ENCODE measurements around the gene CRKL. TPM values are rescaled to one million over a fixed set of nuclear protein-coding genes. Genes with fewer than 3 reads are reported as not detected.

Gene CRKL
- polyA plus RNA-seq, 1 of the 3 experiments (the other 2 are of a cell fraction) = 9.6 TPM

DNA sequence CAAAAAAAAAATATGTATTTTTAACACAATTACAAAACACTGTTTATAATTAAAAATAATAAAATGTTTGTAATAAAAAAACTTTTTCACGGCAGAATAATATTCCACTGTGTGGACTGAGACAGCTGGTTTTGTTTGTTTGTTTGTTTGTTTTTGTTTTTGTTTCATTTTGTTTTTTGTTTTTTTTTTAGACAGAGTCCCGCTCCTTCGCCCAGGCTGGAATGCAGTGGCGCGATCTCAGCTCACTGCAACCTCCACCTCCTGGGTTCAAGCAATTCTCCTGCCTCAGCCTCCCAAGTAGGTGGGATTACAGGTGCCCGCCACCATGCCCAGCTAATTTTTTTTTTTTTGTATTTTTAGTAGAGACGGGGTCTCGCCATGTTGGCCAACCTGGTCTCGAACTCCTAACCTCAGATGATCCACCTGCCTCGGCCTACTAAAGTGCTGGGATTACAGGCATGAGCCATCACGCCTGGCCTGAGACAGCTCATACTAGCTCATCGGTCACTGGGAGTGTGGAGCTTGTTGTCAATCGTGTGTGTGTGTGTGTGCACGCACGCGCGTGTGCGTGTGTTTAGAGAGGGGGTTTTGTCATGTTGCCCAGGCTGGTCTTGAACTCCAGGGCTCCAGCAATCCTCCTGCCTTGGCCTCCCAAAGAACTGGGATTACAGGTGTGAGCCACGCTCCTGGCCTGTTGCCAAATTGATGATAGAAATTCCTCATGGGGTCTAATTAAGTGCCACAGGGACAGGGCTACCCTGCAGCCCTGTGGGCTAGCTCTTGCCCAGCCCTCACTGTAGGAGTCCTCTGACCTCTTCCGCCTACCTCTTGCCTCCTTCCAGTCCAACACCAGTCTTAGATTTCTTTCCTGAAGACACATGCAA, 42.6 kb downstream of the CRKL start (continued):
- TF ChIP-seq, protein P1, sequence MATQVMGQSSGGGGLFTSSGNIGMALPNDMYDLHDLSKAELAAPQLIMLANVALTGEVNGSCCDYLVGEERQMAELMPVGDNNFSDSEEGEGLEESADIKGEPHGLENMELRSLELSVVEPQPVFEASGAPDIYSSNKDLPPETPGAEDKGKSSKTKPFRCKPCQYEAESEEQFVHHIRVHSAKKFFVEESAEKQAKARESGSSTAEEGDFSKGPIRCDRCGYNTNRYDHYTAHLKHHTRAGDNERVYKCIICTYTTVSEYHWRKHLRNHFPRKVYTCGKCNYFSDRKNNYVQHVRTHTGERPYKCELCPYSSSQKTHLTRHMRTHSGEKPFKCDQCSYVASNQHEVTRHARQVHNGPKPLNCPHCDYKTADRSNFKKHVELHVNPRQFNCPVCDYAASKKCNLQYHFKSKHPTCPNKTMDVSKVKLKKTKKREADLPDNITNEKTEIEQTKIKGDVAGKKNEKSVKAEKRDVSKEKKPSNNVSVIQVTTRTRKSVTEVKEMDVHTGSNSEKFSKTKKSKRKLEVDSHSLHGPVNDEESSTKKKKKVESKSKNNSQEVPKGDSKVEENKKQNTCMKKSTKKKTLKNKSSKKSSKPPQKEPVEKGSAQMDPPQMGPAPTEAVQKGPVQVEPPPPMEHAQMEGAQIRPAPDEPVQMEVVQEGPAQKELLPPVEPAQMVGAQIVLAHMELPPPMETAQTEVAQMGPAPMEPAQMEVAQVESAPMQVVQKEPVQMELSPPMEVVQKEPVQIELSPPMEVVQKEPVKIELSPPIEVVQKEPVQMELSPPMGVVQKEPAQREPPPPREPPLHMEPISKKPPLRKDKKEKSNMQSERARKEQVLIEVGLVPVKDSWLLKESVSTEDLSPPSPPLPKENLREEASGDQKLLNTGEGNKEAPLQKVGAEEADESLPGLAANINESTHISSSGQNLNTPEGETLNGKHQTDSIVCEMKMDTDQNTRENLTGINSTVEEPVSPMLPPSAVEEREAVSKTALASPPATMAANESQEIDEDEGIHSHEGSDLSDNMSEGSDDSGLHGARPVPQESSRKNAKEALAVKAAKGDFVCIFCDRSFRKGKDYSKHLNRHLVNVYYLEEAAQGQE (IDR thresholded peaks at IDR 0.05; ENCODE audit: low read depth, low read length) = no peak
- TF ChIP-seq NRF1 (IDR thresholded peaks at IDR 0.05; ENCODE audit: low read depth, low read length) = no peak
- TF ChIP-seq RXRA (IDR thresholded peaks at IDR 0.05; ENCODE audit: borderline replicate concordance, low read depth) = no peak
- no peak for TF ChIP-seq FOSL2 (IDR thresholded peaks at IDR 0.05; ENCODE audit: borderline replicate concordance, low read depth)
- TF ChIP-seq TAF1 (IDR thresholded peaks at IDR 0.05; ENCODE audit: borderline replicate concordance, low read depth, low read length) = no peak
- TF ChIP-seq RCOR1 (IDR thresholded peaks at IDR 0.05; ENCODE audit: low read length) = no peak
- no peak for TF ChIP-seq USF2 (IDR thresholded peaks at IDR 0.05; ENCODE audit: borderline replicate concordance, low read depth, low read length)

- Histone ChIP-seq H3K27ac (ENCODE audit: low read depth in 2 of 2, low read length in 1 of 2) (no peak overlapping the region), H3K4me2 (no peak overlapping the region), H3K9ac (no peak overlapping the region), H2AFZ (ENCODE audit: low read depth) (no peak overlapping the region), H3K4me3 (ENCODE audit: low read depth in 2 of 2, low read length in 1 of 2) (no peak overlapping the region), H3F3A (replicated peaks; ENCODE audit: insufficient read depth) (no peaks in the 10 kb centered on the region), H4K20me1 (ENCODE audit: insufficient read depth) (no peaks in the 10 kb centered on the region), H3K9me2 (no peaks in the 10 kb centered on the region), H3K36me3 (replicated peaks in 1 of 2; ENCODE audit: control insufficient read depth in 1 of 2, insufficient read depth in 2 of 2, low read length in 1 of 2) (no peaks in the 10 kb centered on the region), H3K9me3 (no peaks in the 10 kb centered on the region), H3K27me3 (ENCODE audit: insufficient read depth) (no peaks in the 10 kb centered on the region), H3K79me2 (ENCODE audit: insufficient read depth) (no peaks in the 10 kb centered on the region), H3K4me1 (ENCODE audit: control insufficient read depth in 1 of 2, insufficient read depth in 2 of 2, low read depth in 1 of 2, low read length in 1 of 2) (peaks cover 0 to 16% of the 10 kb centered on the region in 2 experiments; a peak in 1 of 4 replicates)
- CTCF ChIA-PET = interaction anchor here (2.0 to 7.0 kb wide), 3 partner anchors 13 to 75 kb away, joined by 5 to 44 read pairs (median 15); no protein-coding TSS in a partner anchor
- 83% methylated on average over 4 of the region's 4 CpGs for WGBS (ENCODE audit: low lambda C conversion rate)
- DNase-seq = no peak
- POLR2A ChIA-PET = interaction anchor here (0.6 kb wide), 1 partner anchor 83 kb away, joined by 3 read pairs; no protein-coding TSS in a partner anchor
- TF ChIP-seq, protein P2, sequence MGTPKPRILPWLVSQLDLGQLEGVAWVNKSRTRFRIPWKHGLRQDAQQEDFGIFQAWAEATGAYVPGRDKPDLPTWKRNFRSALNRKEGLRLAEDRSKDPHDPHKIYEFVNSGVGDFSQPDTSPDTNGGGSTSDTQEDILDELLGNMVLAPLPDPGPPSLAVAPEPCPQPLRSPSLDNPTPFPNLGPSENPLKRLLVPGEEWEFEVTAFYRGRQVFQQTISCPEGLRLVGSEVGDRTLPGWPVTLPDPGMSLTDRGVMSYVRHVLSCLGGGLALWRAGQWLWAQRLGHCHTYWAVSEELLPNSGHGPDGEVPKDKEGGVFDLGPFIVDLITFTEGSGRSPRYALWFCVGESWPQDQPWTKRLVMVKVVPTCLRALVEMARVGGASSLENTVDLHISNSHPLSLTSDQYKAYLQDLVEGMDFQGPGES (IDR thresholded peaks at IDR 0.05; ENCODE audit: low read depth, low read length) = no peak
- TF ChIP-seq FOSL2 (IDR thresholded peaks at IDR 0.05; ENCODE audit: borderline replicate concordance, low read depth) (no peak), SIN3A (IDR thresholded peaks at IDR 0.05; ENCODE audit: borderline replicate concordance, low read depth, low read length) (no peak), EP300 (IDR thresholded peaks at IDR 0.05; ENCODE audit: borderline replicate concordance in 1 of 2, low read depth in 1 of 2, low read length in 1 of 2) (no peak), MEF2A (IDR thresholded peaks at IDR 0.05; ENCODE audit: borderline replicate concordance, low read depth) (no peak), RXRA (IDR thresholded peaks at IDR 0.05; ENCODE audit: borderline replicate concordance, low read depth) (no peak), EZH2phosphoT487 (IDR thresholded peaks at IDR 0.05; ENCODE audit: borderline replicate concordance, low read depth) (no peak), GABPA (IDR thresholded peaks at IDR 0.05; ENCODE audit: low read depth) (no peak), RCOR1 (IDR thresholded peaks at IDR 0.05; ENCODE audit: low read length) (no peak), FOXJ3 (CRISPR knock-in tag; IDR thresholded peaks at IDR 0.05) (no peak), TEAD4 (IDR thresholded peaks at IDR 0.05; ENCODE audit: borderline replicate concordance, insufficient read depth) (no peak), JUND (IDR thresholded peaks at IDR 0.05) (no peak), ELF1 (IDR thresholded peaks at IDR 0.05) (no peak), RFX5 (IDR thresholded peaks at IDR 0.05; ENCODE audit: low read length) (no peak), SMC3 (IDR thresholded peaks at IDR 0.05; ENCODE audit: low read depth, low read length) (no peak), USF2 (IDR thresholded peaks at IDR 0.05; ENCODE audit: borderline replicate concordance, low read depth, low read length) (no peak)
Observed at GRCh38 chr22:20960609-20961008, 43.4 kb downstream of the CRKL start.
